CD1c-positive myeloid dendritic cell (primary cell): ENCODE results near the gene TBX5.
"Not testable (repeated sequence)": the region's sequence is repeated elsewhere in the genome, so short reads cannot be mapped to it uniquely, and the experiment has no call there.

Source experiments
- DNase-seq: peaks from one replicate; pipeline ENCODE4 v3.0.0-alpha.2; 2016; ENCODE audit errors: extremely low spot score

Gene TBX5

DNA sequence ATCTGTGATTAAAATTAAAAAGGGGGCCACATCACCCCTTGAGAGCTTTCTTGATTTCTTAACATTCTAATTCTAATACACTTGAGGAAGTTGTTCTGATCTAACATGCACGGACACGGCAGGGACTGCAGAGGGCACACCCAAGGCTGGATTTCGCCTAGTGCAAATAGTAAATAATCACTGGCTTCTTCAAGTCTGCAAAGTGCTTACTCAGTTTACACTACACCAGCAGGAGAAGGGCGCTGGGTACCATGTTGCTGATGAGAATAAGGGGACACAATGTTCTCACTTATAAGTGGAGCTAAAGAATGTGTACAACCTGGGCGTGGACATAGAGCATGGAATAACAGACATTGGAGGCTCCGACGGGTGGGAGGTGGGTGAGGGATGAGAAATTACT lies 34.2 kb downstream of the TBX5 start:
- DNase-seq: no peak

DNA sequence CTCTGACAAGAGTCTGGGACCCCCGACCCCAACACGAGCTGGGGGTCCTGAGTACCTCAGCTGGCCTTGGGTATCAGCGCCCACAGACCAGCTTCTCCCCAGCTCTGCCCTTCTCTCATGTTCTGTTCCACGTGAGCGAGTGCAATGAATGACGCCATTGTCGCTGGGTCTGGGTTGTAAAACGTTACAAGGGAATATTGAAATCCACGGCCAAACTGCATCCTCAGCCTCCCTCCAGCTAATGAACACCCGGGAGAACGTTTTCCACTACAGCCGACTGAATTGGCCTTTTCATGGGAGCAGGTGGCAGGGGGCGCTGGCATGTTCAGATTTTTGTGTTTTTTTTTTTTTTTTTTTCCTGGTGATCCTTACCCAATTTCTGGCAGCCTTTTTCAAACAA lies 34.7 kb downstream of the TBX5 start:
- no peak for DNase-seq

DNA sequence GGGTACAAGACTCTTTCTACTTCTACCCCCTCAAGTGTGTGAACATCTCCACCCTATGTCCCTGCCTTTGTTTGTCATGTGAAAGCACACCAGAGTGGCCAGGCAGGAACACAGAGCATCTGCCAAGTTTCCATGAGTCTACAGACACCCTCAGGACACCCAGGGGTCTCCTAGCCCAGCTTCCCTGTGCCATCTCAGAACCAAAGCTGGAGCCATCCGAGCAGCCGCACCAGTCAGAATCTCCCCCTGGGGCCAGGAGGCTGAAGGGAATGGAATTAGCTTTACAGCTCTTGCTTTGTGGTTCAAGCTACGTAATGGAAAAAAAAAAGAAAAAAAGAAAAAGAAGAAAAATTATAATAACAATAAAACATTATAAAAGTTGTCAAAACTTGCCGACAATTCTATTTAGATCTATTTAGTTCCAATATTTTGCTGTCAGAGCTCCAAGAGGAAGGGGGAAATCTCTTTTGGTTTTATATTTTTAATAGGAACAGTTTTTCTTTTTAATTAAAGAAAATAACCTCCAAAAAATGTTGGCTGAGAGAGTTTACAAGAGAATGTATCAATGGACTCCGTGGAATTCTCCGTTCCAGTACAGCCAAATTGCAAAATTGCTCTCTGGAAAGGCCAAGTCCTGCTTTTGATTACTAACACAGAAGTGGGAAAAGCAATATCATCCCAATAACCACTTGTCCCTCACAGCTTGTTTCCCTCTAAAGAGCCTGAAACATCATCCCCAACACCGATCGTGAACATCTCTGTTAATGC lies 37.1 kb downstream of the TBX5 start:
- no peak for DNase-seq

GRCh38 chr12:114361992-114362391 lies 44.0 kb downstream of the TBX5 start:
- DNase-seq: no peak

DNA sequence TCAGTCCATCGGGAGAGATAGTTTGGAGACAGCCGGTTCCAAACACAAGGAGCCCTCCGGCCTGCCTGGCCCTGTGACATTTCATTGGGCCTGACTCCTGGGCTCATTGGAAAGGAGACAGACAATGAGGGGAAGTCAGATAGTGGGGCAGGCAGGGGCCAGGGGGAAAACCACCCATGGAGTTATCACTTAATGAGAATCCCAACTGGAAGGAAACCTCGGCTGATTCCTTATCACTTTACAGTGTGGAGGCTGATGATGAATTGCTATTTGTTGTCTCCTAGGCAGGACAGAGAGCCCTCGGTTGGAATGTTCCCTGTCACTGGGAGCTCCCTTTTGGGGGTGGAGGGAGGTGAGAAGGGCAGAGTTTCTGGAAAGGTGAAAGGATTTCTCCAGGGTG lies 44.4 kb downstream of the TBX5 start:
- DNase-seq: no peak

- DNase-seq: no peak
Measured at GRCh38 chr12:114360485-114360884, 45.5 kb downstream of the TBX5 start.

DNA sequence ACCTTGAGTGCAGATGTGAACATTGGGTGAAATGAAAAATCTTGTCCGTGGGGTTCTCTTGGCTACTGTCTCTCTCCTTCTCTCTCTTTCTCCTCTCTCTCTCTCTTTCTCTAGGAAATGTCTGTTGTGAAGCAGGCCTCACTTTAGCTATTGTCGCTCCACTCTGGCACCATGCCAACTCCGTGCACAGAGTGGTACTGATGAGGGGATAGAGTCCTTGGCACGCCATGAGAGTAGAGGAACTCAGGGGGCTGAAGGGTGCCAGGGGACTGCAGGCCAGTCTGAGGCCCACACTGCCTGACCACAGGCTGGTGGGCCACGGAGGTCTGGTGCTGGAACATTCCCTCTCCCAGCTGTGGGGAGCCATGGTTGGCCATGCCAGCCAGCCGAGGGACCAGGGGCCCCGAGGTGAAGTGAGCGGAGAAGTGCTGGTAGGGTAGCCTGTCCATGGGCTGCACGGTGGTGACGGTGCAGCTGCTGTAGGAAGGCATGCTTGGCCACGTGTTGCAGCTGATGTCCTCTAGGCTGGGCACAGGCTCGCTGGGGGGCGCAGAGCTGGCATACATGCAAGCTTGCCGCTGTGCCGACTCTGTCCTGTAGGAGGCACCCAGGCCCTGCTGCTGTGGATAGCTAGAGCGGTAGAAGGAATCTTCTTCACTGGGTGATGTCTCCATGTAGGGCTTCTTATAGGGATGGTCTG lies 50.4 kb downstream of the TBX5 start:
- DNase-seq: no peak

- DNase-seq: not testable (repeated sequence)
Measured at GRCh38 chr12:114349239-114349638, 56.7 kb downstream of the TBX5 start.

GRCh38 chr12:114347861-114348260 lies 58.1 kb downstream of the TBX5 start:
- no peak for DNase-seq

DNA sequence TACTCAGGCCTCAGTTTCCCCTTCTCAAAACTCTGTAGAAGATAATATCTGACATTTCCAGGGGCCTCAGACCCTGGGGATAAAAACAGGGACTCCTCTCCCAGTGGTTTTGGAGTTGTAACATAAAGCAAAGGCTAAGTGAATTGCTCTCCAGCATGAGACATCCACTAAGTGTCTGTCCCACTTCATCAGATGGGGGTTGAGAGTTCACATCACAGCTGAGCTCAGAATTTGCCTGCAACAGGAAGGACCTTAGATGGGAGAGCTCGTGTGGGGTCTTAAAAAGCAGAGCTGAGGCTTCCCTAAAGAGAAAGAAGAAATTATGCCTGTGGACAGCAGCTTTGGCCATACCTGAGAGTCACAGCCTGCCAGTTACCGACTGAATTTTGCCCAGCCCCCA lies 61.1 kb downstream of the TBX5 start:
- no peak for DNase-seq

DNA sequence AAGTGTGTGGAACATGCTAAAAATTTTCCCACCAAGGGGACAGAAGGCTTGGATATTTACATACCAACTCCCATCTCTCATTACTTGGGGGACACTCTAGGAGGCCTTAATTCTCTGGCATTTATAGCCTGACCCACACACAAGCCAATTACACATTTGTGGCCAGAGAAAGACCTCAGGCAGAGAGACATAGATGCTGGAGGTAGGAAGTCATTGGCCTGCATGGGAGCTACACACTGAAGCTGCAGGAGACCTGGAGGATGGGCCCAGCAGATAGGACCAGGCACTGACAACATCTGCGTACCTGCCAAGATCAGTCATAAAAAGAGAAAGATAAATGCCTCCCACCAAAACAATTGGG lies 61.7 kb downstream of the TBX5 start:
- no peak for DNase-seq

DNA sequence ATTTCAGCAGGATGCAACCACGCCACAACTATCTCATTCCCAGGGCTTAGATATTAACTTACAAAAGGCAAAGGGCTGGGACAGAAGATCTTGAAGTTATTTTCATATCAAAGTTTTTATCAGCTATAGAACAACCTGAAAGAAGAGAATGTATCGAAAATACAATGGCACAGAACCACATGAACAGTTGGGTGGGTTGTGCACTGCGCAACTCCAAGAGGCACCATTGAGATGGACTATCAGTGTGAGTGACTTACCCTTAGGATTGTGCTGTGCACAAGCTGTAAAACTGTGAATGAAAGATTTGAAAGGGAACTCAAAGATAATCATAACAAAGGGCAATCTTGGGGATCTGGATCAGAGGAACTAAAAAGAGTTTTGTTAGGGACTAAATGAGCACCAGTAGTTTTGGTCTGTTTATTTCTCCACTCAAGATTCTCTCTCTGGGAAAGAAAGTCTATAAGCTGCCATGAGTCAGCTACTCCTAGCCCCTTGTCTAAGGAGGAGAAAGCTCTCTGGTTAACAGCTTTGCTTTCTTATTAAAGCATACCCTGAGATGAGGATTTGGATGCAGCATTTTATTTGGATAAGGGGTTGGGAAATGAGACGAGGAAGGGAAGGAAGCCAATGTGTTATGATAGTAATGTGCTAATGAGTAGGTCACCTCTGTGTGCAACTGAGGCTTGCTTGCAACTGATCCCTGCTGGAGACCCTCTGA lies 62.2 kb downstream of the TBX5 start:
- no peak for DNase-seq

- DNase-seq: no peak
Measured at GRCh38 chr12:114342656-114343055, 63.3 kb downstream of the TBX5 start.

DNA sequence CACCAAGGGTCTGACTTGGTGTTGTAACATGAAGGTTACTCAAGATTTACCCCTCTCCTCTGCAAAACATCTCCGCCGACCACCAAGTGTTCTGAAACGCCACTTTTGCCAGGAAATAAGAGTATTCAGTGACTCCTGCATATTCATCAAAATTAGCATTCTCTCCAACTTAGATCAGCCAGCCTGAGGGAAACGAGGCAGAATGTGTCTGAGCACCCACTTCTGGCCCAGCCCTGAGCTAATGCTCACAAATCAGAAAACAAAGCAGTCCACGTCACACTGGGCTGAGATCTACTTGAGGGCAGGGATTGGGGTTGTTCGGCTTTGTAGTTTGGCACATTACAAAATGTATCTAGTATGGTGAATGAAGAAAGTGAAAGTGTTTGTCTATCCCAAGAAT lies 64.3 kb downstream of the TBX5 start:
- DNase-seq: no peak

DNA sequence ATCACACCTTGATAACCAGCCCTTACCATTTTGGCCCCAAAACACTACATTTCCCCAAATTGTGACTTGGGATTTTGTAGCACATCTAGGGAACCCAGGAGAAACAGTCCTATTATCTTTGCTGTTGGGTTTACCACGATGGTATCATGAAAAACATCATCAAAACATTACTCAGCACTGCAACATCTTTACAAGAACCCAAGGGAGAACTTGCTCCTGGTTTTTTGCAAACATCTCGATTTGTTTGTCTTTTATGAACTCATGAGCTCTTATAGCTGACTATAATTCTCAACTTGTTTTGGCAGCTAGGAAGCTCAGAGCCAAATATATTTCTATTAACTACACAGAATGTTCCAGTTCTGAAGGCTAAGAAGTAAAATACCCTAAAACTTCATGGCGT lies 65.7 kb downstream of the TBX5 start:
- no peak for DNase-seq

- no peak for DNase-seq
Measured at GRCh38 chr12:114339626-114340025, 66.3 kb downstream of the TBX5 start.

GRCh38 chr12:114335607-114336006 lies 70.3 kb downstream of the TBX5 start:
- DNase-seq: no peak

DNA sequence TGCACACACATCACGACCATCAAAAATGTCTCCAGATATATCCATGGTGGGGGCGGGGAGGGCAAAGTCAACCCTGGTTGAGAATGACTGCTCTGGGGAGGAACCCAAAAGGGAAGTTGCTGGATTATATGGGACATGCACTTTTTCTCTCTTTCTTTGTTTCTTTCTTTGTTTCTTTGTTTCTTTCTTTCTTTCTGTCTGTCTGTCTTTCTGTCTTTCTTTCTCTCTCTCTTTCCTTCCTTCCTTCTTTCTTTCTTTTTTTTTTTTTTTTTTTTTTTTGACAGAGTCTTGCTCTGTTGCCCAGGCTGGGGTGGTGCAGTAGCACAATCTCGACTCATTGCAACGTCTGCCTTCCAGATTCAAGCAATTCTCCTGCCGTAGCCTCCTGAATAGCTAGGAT lies 71.5 kb downstream of the TBX5 start:
- DNase-seq: no peak

GRCh38 chr12:114328292-114328691 lies 77.7 kb downstream of the TBX5 start:
- no peak for DNase-seq

DNA sequence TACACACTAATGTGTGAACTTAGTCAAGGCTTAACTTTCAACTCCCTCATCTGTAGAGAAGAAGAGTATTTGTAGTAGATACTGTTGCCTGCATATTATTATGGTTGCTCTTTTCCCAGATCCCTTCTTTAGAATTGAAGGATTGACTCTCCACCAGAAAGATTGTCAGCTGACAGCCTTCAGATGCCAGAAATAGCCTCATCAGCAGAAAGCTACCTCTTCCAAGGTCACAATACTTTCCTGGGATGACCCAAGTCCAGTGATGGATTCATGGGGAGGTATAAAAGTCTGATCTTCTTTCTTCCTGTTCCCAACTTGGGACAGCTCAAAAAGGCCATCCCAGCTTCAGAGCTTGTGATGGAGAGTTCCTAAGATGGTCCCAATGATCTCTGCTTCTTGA lies 78.2 kb downstream of the TBX5 start:
- DNase-seq: no peak

GRCh38 chr12:114321524-114321923 lies 84.4 kb downstream of the TBX5 start:
- no peak for DNase-seq

- DNase-seq: no peak
Measured at GRCh38 chr12:114320968-114321367, 85.0 kb downstream of the TBX5 start.

- no peak for DNase-seq
Measured at GRCh38 chr12:114320101-114320500, 85.8 kb downstream of the TBX5 start.
